Measurements from ENCODE around the gene ZDHHC5. TPM values are rescaled to one million over a fixed set of nuclear protein-coding genes. Genes with fewer than 3 reads are reported as not detected.

ZDHHC5 gene
- total and polyA plus RNA-seq, 2 of the 13 experiments (the other 11 are each of a cell fraction or from before 2014, with no cell fraction given): 26.6 to 34.0 TPM

- peak; percentile 73 for TF ChIP-seq ZNF687 (CRISPR knock-in tag; IDR thresholded peaks at IDR 0.05)
- TF ChIP-seq NFYB (CRISPR knock-in tag; IDR thresholded peaks at IDR 0.05): peak; percentile 80
- no peak for TF ChIP-seq ZNF496 (CRISPR knock-in tag; IDR thresholded peaks at IDR 0.05; ENCODE audit: insufficient replicate concordance)
- TF ChIP-seq ZNF142 (CRISPR knock-in tag; IDR thresholded peaks at IDR 0.05): no peak
- TF ChIP-seq ZNF710 (CRISPR knock-in tag; IDR thresholded peaks at IDR 0.05; ENCODE audit: borderline replicate concordance): 0 out of 2 replicates have a peak, but pooled peaks have one; percentile 21
- TF ChIP-seq ZNF256 (CRISPR knock-in tag; conservative IDR thresholded peaks at IDR 0.05): peak; percentile 61; the same call in 1 of the 2 replicates
- peak; percentile 86 for TF ChIP-seq RFXAP (CRISPR knock-in tag; IDR thresholded peaks at IDR 0.05; ENCODE audit: borderline replicate concordance)
- TF ChIP-seq KLF16 (CRISPR knock-in tag; IDR thresholded peaks at IDR 0.05): peak in 1 of 2 experiments; percentile 66; a peak in 2 of 4 replicates
- 0 out of 2 replicates have a peak, but pooled peaks have one; percentile 30 for TF ChIP-seq MAF1 (CRISPR knock-in tag; IDR thresholded peaks at IDR 0.05; ENCODE audit: borderline replicate concordance)
- no peak for TF ChIP-seq CREM (IDR thresholded peaks at IDR 0.05)
- TF ChIP-seq CREM (CRISPR knock-in tag; IDR thresholded peaks at IDR 0.05): no peak
- peak; percentile 56 for TF ChIP-seq ZMYM4 (CRISPR knock-in tag; IDR thresholded peaks at IDR 0.05)
- TF ChIP-seq MXI1 (IDR thresholded peaks at IDR 0.05; ENCODE audit: borderline replicate concordance, low read depth, low read length): peak; percentile 80; the same call in 2 of the 3 replicates
- TF ChIP-seq PHF20 (CRISPR knock-in tag; IDR thresholded peaks at IDR 0.05): peak; percentile 81
- TF ChIP-seq AHR (CRISPR knock-in tag; IDR thresholded peaks at IDR 0.05): no peak
- TF ChIP-seq SNAPC5 (CRISPR knock-in tag; IDR thresholded peaks at IDR 0.05; ENCODE audit: borderline replicate concordance): no peak
- TF ChIP-seq ASH2L (IDR thresholded peaks at IDR 0.05; ENCODE audit: insufficient read length, low read depth, low read length): peak; percentile 52
Observed at GRCh38 chr11:57667736-57668433, at the start of gene ZDHHC5 (continued).
